ENCODE data around the gene GALNT10. TPM values are rescaled to one million over a fixed set of nuclear protein-coding genes. Genes with fewer than 3 reads are reported as not detected.

GALNT10 gene
- total and polyA plus RNA-seq, 2 experiments from 2014 or later = 43.0 to 45.9 TPM

DNA sequence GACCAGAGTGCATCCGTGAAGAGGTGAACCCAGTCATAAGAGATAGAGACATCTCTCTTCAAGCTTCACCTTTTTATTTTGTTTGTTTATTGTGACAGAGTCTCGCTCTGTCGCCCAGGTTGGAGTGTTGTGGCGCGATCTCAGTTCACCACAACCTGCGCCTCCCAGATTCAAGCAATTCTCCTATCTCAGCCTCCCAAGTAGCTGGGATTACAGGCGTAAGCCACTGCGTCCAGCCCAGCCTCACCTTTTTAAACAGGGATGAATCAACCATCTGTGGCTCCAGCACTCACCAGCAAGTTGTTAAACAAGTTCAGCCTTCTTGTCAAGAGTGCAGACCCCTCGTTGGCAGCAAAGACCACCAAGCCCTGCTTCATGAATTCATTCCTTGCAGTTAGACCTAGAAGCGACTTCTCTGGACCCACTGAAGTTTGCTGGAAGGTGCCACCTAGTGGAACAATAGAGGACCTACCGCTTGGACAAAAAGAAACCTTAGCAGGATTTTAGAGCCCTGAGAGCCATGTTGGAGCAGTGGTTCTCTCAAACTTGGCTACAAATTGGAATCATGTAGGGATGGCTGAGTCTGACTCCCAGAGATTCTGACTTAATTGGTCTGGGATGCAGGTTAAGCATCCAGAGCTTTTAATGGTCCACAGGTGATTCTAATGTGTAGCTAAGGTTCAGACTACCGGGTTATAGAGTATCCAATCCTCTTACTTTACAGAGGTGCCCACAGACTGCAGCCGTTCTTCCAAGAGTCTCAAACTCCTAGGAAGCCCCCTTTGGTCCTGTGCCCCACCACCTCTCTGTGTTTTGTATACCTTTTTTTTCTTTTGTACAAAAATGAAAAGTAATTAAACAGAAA lies 10.5 kb upstream of the GALNT10 start:
- no peaks in the 10 kb centered on the region for H3K9me2 ChIP-seq (replicated peaks; ENCODE audit: insufficient read depth)
- no peaks in the 10 kb centered on the region for H3K9me3 ChIP-seq (ENCODE audit: low read depth)
- 60% methylated on average over 13 of the region's 13 CpGs for whole genome bisulfite sequencing (ENCODE audit: low lambda C conversion rate, missing lambda C conversion rate)
- no peak overlapping the region for H3K4me3 ChIP-seq
- H3K79me2 ChIP-seq = no peaks in the 10 kb centered on the region
- peak; percentile 76 for DNase-seq (ENCODE audit: low spot score)
- no peak overlapping the region for H2AFZ ChIP-seq
- no peaks in the 10 kb centered on the region for H3K27me3 ChIP-seq
- H3K36me3 ChIP-seq (replicated peaks; ENCODE audit: insufficient read depth, low read depth) = no peaks in the 10 kb centered on the region
- H3K4me1 ChIP-seq (ENCODE audit: insufficient read depth) = peaks cover 5% of the 10 kb centered on the region
- TF ChIP-seq EZH2phosphoT487 (IDR thresholded peaks at IDR 0.05; ENCODE audit: low read depth, severe bottlenecking, unreplicated experiment) (no peak), EZH2 (IDR thresholded peaks at IDR 0.05; ENCODE audit: borderline replicate concordance) (no peak)
- TF ChIP-seq, protein P1, sequence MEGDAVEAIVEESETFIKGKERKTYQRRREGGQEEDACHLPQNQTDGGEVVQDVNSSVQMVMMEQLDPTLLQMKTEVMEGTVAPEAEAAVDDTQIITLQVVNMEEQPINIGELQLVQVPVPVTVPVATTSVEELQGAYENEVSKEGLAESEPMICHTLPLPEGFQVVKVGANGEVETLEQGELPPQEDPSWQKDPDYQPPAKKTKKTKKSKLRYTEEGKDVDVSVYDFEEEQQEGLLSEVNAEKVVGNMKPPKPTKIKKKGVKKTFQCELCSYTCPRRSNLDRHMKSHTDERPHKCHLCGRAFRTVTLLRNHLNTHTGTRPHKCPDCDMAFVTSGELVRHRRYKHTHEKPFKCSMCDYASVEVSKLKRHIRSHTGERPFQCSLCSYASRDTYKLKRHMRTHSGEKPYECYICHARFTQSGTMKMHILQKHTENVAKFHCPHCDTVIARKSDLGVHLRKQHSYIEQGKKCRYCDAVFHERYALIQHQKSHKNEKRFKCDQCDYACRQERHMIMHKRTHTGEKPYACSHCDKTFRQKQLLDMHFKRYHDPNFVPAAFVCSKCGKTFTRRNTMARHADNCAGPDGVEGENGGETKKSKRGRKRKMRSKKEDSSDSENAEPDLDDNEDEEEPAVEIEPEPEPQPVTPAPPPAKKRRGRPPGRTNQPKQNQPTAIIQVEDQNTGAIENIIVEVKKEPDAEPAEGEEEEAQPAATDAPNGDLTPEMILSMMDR (IDR thresholded peaks at IDR 0.05; ENCODE audit: poor library complexity) = peak; percentile 82
- peak overlapping the region; percentile 39 for H3K27ac ChIP-seq
- no peaks in the 10 kb centered on the region for H4K20me1 ChIP-seq (ENCODE audit: insufficient read depth, poor library complexity, severe bottlenecking)
- no peak overlapping the region for H3K4me2 ChIP-seq

DNA sequence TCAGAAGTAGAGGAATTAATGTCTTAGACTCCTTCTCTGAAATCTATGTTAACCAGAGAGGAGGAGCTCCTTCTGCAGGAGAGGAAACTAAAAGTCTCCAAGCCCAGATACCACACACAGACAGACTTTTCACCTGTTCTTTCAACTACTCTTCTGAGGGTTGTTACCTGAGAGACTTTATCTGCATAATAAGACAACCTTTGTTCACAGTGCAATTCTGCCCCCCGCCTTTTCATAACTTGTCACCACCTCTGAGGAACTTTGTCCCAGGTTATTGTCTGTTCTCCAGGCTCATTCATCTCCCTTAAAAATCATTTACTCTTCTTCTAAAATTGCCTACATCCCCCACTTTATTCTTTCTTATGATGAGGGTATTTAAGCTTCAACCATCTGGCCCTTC lies 9.4 kb upstream of the GALNT10 start:
- Histone ChIP-seq H3K4me3 (no peak overlapping the region), H3K4me1 (ENCODE audit: insufficient read depth) (peaks cover 5% of the 10 kb centered on the region), H3K4me2 (peak overlapping the region; percentile 20), H4K20me1 (ENCODE audit: insufficient read depth, poor library complexity, severe bottlenecking) (no peaks in the 10 kb centered on the region), H3K27ac (peak overlapping the region; percentile 39), H3K9me3 (ENCODE audit: low read depth) (no peaks in the 10 kb centered on the region), H3K36me3 (replicated peaks; ENCODE audit: insufficient read depth, low read depth) (no peaks in the 10 kb centered on the region), H3K27me3 (no peaks in the 10 kb centered on the region), H2AFZ (no peak overlapping the region), H3K9me2 (replicated peaks; ENCODE audit: insufficient read depth) (no peaks in the 10 kb centered on the region), H3K79me2 (no peaks in the 10 kb centered on the region)
- TF ChIP-seq EZH2 (IDR thresholded peaks at IDR 0.05; ENCODE audit: borderline replicate concordance) (no peak), EZH2phosphoT487 (IDR thresholded peaks at IDR 0.05; ENCODE audit: low read depth, severe bottlenecking, unreplicated experiment) (no peak)
- TF ChIP-seq, protein P1 (IDR thresholded peaks at IDR 0.05; ENCODE audit: poor library complexity) = no peak
- DNase-seq (ENCODE audit: low spot score) = no peak
- WGBS (ENCODE audit: low lambda C conversion rate, missing lambda C conversion rate) = 62% methylated on average over 1 of the region's 1 CpG

DNA sequence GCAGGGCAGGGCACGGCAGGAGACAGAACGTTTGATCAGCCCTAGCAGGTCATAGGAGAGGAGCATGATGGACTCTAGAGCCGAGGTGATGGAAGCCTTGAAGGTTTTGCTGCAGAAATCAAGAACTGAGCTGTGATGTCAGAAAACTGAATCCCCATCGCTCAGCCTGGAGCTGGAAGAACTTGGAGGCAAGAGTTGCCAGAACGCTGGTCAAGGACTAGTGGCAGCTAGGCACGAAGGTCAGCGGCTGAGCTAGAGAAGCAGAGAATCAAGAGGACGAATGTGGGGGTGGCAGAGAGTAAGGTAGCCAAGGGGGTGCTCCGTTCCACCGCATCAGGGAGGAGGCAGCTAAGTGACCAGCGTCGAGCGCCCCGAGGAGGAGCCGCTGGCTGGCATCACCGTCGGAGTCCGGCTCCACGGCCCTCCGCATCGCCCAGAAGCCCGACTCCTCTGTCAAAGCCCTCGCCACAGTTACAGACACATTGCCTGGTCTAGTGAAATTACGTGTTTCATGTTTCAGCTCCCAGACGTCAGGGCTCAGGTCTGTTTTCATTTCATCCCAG lies 1.2 kb upstream of the GALNT10 start:
- H3K27ac ChIP-seq = no peak overlapping the region
- H4K20me1 ChIP-seq (ENCODE audit: insufficient read depth, poor library complexity, severe bottlenecking) = no peaks in the 10 kb centered on the region
- H3K4me1 ChIP-seq (ENCODE audit: insufficient read depth) = peaks cover 13% of the 10 kb centered on the region
- H3K36me3 ChIP-seq (replicated peaks; ENCODE audit: insufficient read depth, low read depth) = no peaks in the 10 kb centered on the region
- peak overlapping the region; percentile 97 for H3K4me2 ChIP-seq
- TF ChIP-seq, protein P1 (IDR thresholded peaks at IDR 0.05; ENCODE audit: poor library complexity) = no peak
- no peak for TF ChIP-seq EZH2phosphoT487 (IDR thresholded peaks at IDR 0.05; ENCODE audit: low read depth, severe bottlenecking, unreplicated experiment)
- TF ChIP-seq EZH2 (IDR thresholded peaks at IDR 0.05; ENCODE audit: borderline replicate concordance) = no peak
- H3K4me3 ChIP-seq = peak overlapping the region; percentile 97
- H3K9me3 ChIP-seq (ENCODE audit: low read depth) = no peaks in the 10 kb centered on the region
- H2AFZ ChIP-seq = peak overlapping the region; percentile 99
- H3K9me2 ChIP-seq (replicated peaks; ENCODE audit: insufficient read depth) = no peaks in the 10 kb centered on the region
- WGBS (ENCODE audit: low lambda C conversion rate, missing lambda C conversion rate) = 5% methylated on average over 14 of the region's 25 CpGs
- H3K79me2 ChIP-seq = peaks cover 14% of the 10 kb centered on the region
- DNase-seq (ENCODE audit: low spot score) = no peak
- peaks cover 6% of the 10 kb centered on the region for H3K27me3 ChIP-seq
